Smooth muscle cell (in vitro differentiated cells): ENCODE data around the gene CUL3. TPM values are rescaled to one million over a fixed set of nuclear protein-coding genes. Genes with fewer than 3 reads are reported as not detected.

Experiments
- DNase-seq: peaks from one replicate; lab custom pipeline; 2025; ENCODE audit not compliant: unreplicated experiment; lab: John Stamatoyannopoulos, UW
- H2AFZ ChIP-seq: fragments of 200-600 bp; sonication (generic); 2 replicates; pipeline ENCODE4 v1.6.0; 2016; ENCODE audit warnings: antibody characterized with exemption, low read depth, mild to moderate bottlenecking
- H3F3A ChIP-seq: fragments of 200-600 bp; sonication (generic); 2 replicates; pipeline ENCODE4 v1.6.0; 2017; ENCODE audit warnings: antibody characterized with exemption, low read depth
- H3K27ac ChIP-seq: fragments of 200-600 bp; sonication (generic); 2 replicates; pipeline ENCODE4 v1.5.1; 2016; ENCODE audit warnings: low read depth, mild to moderate bottlenecking
- H3K27me3 ChIP-seq: fragments of 200-600 bp; sonication (generic); 2 replicates; pipeline ENCODE4 v1.6.1; 2016; ENCODE audit warnings: low read depth, mild to moderate bottlenecking
- H3K36me3 ChIP-seq: fragments of 200-600 bp; sonication (generic); 2 replicates; pipeline ENCODE4 v1.5.1; 2016; ENCODE audit warnings: low read depth
- H3K4me1 ChIP-seq: fragments of 200-600 bp; sonication (generic); 2 replicates; pipeline ENCODE4 v1.5.1; 2016; ENCODE audit warnings: low read depth
- H3K4me2 ChIP-seq: fragments of 200-600 bp; sonication (generic); 2 replicates; pipeline ENCODE4 v1.6.0; 2016; ENCODE audit warnings: mild to moderate bottlenecking
- H3K4me3 ChIP-seq: fragments of 200-600 bp; sonication (generic); 2 replicates; pipeline ENCODE4 v1.5.1; 2016; ENCODE audit warnings: mild to moderate bottlenecking
- H3K79me2 ChIP-seq: fragments of 200-600 bp; sonication (generic); 2 replicates; pipeline ENCODE4 v1.6.0; 2016; ENCODE audit warnings: low read depth, mild to moderate bottlenecking
- H3K9ac ChIP-seq: fragments of 200-600 bp; sonication (generic); 2 replicates; pipeline ENCODE4 v1.6.0; 2016; ENCODE audit warnings: low read depth
- H3K9me3 ChIP-seq: fragments of 200-600 bp; sonication (generic); replicated peaks from 2 replicates; pipeline ENCODE4 v1.5.1; 2016; ENCODE audit warnings: low read depth
- H4K20me1 ChIP-seq: fragments of 200-600 bp; sonication (generic); 2 replicates; pipeline ENCODE4 v1.6.0; 2016; ENCODE audit warnings: low read depth
- WGBS: methylation state at CpG from one replicate; pipeline ENCODE4 v1.1.7; 2016; ENCODE audit warnings: low lambda C conversion rate; 5-methylcytosine and 5-hydroxymethylcytosine counted together
- polyA plus RNA-seq: library from polyadenylated mRNA; unstranded; fragments of >200 nt; fragmentation: Nextera tagmentation; extraction: Ambion mirVana; gene quantifications from 2 replicates; pipeline ENCODE4 v1.2.1, GENCODE V29; 2016
- total RNA-seq: library from RNA; depleted of rRNA; stranded (reverse); fragments of >200 nt; gene quantifications from 2 replicates; pipeline ENCODE4 v1.2.3, GENCODE V29; 2014
- TF ChIP-seq, protein P1 (sequence below): fragments of 200-600 bp; sonication (generic); IDR thresholded peaks from 2 replicates; pipeline ENCODE4 v1.5.1; 2017; ENCODE audit warnings: borderline replicate concordance, mild to moderate bottlenecking, antibody characterized with exemption; ENCODE audit not compliant: insufficient read depth, poor library complexity, severe bottlenecking

The CUL3 gene
- total and polyA plus RNA-seq, 2 experiments from 2014 or later, result 65.8 to 109 TPM

- TF ChIP-seq, protein P1, sequence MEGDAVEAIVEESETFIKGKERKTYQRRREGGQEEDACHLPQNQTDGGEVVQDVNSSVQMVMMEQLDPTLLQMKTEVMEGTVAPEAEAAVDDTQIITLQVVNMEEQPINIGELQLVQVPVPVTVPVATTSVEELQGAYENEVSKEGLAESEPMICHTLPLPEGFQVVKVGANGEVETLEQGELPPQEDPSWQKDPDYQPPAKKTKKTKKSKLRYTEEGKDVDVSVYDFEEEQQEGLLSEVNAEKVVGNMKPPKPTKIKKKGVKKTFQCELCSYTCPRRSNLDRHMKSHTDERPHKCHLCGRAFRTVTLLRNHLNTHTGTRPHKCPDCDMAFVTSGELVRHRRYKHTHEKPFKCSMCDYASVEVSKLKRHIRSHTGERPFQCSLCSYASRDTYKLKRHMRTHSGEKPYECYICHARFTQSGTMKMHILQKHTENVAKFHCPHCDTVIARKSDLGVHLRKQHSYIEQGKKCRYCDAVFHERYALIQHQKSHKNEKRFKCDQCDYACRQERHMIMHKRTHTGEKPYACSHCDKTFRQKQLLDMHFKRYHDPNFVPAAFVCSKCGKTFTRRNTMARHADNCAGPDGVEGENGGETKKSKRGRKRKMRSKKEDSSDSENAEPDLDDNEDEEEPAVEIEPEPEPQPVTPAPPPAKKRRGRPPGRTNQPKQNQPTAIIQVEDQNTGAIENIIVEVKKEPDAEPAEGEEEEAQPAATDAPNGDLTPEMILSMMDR, result no peak
These were observed 7.6 kb downstream of the CUL3 start for GRCh38 chr2:224577541-224577940.

GRCh38 chr2:224576088-224576715, 9.0 kb downstream of the CUL3 start:
- H2AFZ ChIP-seq, result no peak overlapping the region
- H3F3A ChIP-seq, result no peaks in the 10 kb centered on the region
- no peak overlapping the region for H3K9ac ChIP-seq
- peaks cover 100% of the 10 kb centered on the region for H3K79me2 ChIP-seq
- H3K27ac ChIP-seq, result no peak overlapping the region
- 58% methylated on average over 5 of the region's 5 CpGs for WGBS
- TF ChIP-seq, protein P1, result no peak
- no peaks in the 10 kb centered on the region for H3K27me3 ChIP-seq
- H3K36me3 ChIP-seq, result no peaks in the 10 kb centered on the region
- H3K9me3 ChIP-seq, result no peaks in the 10 kb centered on the region
- no peak overlapping the region for H3K4me3 ChIP-seq
- peaks cover 100% of the 10 kb centered on the region for H4K20me1 ChIP-seq
- DNase-seq, result no peak
- H3K4me1 ChIP-seq, result peaks cover 34% of the 10 kb centered on the region
- H3K4me2 ChIP-seq, result no peak overlapping the region

More at GRCh38 chr2:224577541-224577940, 7.6 kb downstream of the CUL3 start:
- no peaks in the 10 kb centered on the region for H3K36me3 ChIP-seq
- H4K20me1 ChIP-seq, result peaks cover 100% of the 10 kb centered on the region
- no peaks in the 10 kb centered on the region for H3K27me3 ChIP-seq
- peaks cover 100% of the 10 kb centered on the region for H3K79me2 ChIP-seq
- H3K4me2 ChIP-seq, result no peak overlapping the region
- WGBS, result 86% methylated on average over 2 of the region's 2 CpGs
- no peak overlapping the region for H3K9ac ChIP-seq
- DNase-seq, result no peak
- H3F3A ChIP-seq, result no peaks in the 10 kb centered on the region
- no peaks in the 10 kb centered on the region for H3K9me3 ChIP-seq
- H3K27ac ChIP-seq, result no peak overlapping the region
- H3K4me1 ChIP-seq, result peaks cover 38% of the 10 kb centered on the region
- H2AFZ ChIP-seq, result no peak overlapping the region
- no peak overlapping the region for H3K4me3 ChIP-seq

DNA sequence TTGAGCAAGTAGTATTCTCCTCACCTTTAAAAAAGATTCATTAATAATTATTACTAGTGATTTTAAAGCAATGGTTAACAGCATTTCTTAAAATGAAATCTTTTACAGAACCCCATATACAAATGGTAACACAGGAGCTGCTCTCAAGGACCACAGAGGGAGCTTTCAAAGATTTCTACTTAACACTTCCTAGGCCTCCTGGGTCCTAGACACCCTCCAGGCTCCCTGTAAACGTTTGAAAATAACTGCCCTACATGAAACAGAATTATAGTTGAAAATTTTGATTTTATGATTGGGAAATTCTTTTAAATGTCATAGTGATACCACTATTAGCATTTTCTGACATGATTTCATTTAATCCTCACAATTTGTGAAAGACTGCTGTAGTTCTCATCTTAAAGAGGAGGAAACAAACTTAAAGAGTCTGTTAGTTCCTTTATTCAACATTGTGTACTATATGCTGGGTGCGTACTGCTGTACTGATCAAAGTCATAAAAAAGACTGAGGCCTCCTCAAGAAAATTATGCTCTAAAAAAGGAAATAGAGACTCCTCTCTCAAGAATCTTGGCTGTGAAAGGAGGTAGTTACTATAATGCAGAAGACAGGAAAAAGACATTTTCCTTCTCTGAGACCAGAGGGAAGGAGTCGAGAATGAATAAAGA, 10.6 kb downstream of the CUL3 start:
- Histone ChIP-seq H3K27ac (no peak overlapping the region), H3K9ac (peak overlapping the region; percentile 25), H3K4me3 (no peak overlapping the region), H3K79me2 (peaks cover 100% of the 10 kb centered on the region), H3K4me2 (no peak overlapping the region), H3K4me1 (peaks cover 41% of the 10 kb centered on the region), H2AFZ (no peak overlapping the region), H3K9me3 (no peaks in the 10 kb centered on the region), H3K36me3 (no peaks in the 10 kb centered on the region), H3F3A (no peaks in the 10 kb centered on the region), H4K20me1 (peaks cover 100% of the 10 kb centered on the region), H3K27me3 (no peaks in the 10 kb centered on the region)
- 56% methylated on average over 3 of the region's 3 CpGs for WGBS
- TF ChIP-seq, protein P1, result no peak
- no peak for DNase-seq
